ENCODE results near the gene ISG20L2.

ISG20L2 gene

GRCh38 chr1:156700736-156701531, 27.6 kb downstream of the ISG20L2 start (continued):
- TF ChIP-seq TSHZ2 (CRISPR knock-in tag; IDR thresholded peaks at IDR 0.05) (no peak), OSR1 (CRISPR knock-in tag; IDR thresholded peaks at IDR 0.05) (no peak), ISL1 (CRISPR knock-in tag; IDR thresholded peaks at IDR 0.05) (no peak), POU6F1 (CRISPR knock-in tag; IDR thresholded peaks at IDR 0.05; ENCODE audit: borderline replicate concordance, low read depth) (no peak), ARNTL (CRISPR knock-in tag; IDR thresholded peaks at IDR 0.05; ENCODE audit: borderline replicate concordance, low read depth) (no peak), ZC3H10 (CRISPR knock-in tag; IDR thresholded peaks at IDR 0.05) (no peak), SNAI2 (CRISPR knock-in tag; IDR thresholded peaks at IDR 0.05) (no peak)

- no peak for ATAC-seq
Observed at GRCh38 chr1:156698995-156699394, 29.6 kb downstream of the ISG20L2 start.

GRCh38 chr1:156697481-156697880, 31.1 kb downstream of the ISG20L2 start:
- TF ChIP-seq TSHZ2 (CRISPR knock-in tag; IDR thresholded peaks at IDR 0.05), result no peak
- peak; percentile 51; the same call in 1 of the 2 replicates for TF ChIP-seq TOX (CRISPR knock-in tag; IDR thresholded peaks at IDR 0.05; ENCODE audit: borderline replicate concordance)
- no peak; the same call in 2 of the 3 replicates for ATAC-seq

More at GRCh38 chr1:156698995-156699394, 29.6 kb downstream of the ISG20L2 start:
- no peak for TF ChIP-seq ISL1 (CRISPR knock-in tag; IDR thresholded peaks at IDR 0.05)
- TF ChIP-seq ZC3H10 (CRISPR knock-in tag; IDR thresholded peaks at IDR 0.05), result no peak
- TF ChIP-seq ARNTL (CRISPR knock-in tag; IDR thresholded peaks at IDR 0.05; ENCODE audit: borderline replicate concordance, low read depth), result no peak
- TF ChIP-seq PPARA (CRISPR knock-in tag; IDR thresholded peaks at IDR 0.05; ENCODE audit: borderline replicate concordance), result no peak
- TF ChIP-seq BACH2 (CRISPR knock-in tag; IDR thresholded peaks at IDR 0.05; ENCODE audit: borderline replicate concordance), result no peak

GRCh38 chr1:156696755-156697154, 31.8 kb downstream of the ISG20L2 start:
- ATAC-seq, result no peak
- no peak for TF ChIP-seq POU6F1 (CRISPR knock-in tag; IDR thresholded peaks at IDR 0.05; ENCODE audit: borderline replicate concordance, low read depth)
- TF ChIP-seq TCF4 (CRISPR knock-in tag; IDR thresholded peaks at IDR 0.05; ENCODE audit: borderline replicate concordance), result no peak
- peak; percentile 97 for TF ChIP-seq TOX (CRISPR knock-in tag; IDR thresholded peaks at IDR 0.05; ENCODE audit: borderline replicate concordance)
- TF ChIP-seq PATZ1 (CRISPR knock-in tag; IDR thresholded peaks at IDR 0.05; ENCODE audit: borderline replicate concordance), result no peak; the same call in 1 of the 2 replicates
- peak; percentile 74 for TF ChIP-seq CSRNP3 (CRISPR knock-in tag; IDR thresholded peaks at IDR 0.05)
- TF ChIP-seq RARB (CRISPR knock-in tag; IDR thresholded peaks at IDR 0.05), result peak; percentile 93; the same call in 1 of the 2 replicates
- no peak for TF ChIP-seq ZNF565 (CRISPR knock-in tag; conservative IDR thresholded peaks at IDR 0.05; ENCODE audit: low read depth)
- TF ChIP-seq ISL1 (CRISPR knock-in tag; IDR thresholded peaks at IDR 0.05), result no peak
- no peak for TF ChIP-seq ZNF8 (CRISPR knock-in tag; IDR thresholded peaks at IDR 0.05)

All from SK-N-SH treated with all-trans-retinoic acid at 6 μM for 48 hours (cell line).